Measurements from ENCODE around the gene PLEKHM2.

DNA sequence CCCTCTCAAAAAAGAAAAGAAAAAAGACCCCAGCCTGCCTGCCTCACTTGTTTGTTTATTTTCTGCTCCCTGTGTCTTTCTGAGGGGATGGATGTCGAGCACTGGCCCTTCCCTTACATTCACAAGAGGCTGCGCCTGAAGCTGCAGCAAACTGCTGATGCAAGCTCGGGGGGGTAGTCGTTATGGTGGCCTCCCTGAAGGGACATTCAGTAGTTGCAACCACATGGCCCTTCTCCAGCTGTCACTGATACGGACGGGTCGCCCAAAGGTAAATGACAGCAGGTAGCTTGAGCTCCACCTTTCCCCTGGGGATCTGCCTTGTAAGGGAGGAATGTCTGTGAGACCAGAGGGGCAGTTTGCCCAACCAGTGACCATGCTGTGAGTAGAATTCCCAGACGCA is 17.7 kb downstream of the PLEKHM2 start:
- TF ChIP-seq FOS (IDR thresholded peaks at IDR 0.05; ENCODE audit: low read depth, low read length) (no peak), RAD21 (IDR thresholded peaks at IDR 0.05; ENCODE audit: low read length) (no peak), CEBPB (IDR thresholded peaks at IDR 0.05; ENCODE audit: low read depth, low read length) (no peak)
- TF ChIP-seq, protein P1, sequence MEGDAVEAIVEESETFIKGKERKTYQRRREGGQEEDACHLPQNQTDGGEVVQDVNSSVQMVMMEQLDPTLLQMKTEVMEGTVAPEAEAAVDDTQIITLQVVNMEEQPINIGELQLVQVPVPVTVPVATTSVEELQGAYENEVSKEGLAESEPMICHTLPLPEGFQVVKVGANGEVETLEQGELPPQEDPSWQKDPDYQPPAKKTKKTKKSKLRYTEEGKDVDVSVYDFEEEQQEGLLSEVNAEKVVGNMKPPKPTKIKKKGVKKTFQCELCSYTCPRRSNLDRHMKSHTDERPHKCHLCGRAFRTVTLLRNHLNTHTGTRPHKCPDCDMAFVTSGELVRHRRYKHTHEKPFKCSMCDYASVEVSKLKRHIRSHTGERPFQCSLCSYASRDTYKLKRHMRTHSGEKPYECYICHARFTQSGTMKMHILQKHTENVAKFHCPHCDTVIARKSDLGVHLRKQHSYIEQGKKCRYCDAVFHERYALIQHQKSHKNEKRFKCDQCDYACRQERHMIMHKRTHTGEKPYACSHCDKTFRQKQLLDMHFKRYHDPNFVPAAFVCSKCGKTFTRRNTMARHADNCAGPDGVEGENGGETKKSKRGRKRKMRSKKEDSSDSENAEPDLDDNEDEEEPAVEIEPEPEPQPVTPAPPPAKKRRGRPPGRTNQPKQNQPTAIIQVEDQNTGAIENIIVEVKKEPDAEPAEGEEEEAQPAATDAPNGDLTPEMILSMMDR (conservative IDR thresholded peaks at IDR 0.05; ENCODE audit: low read depth, low read length), result no peak

Measured in IMR-90 (cell line).